Nucleus accumbens (tissue), 56 donors: ENCODE results near the gene DEFB113.
"Not testable (repeated sequence)": the region's sequence is repeated elsewhere in the genome, so short reads cannot be mapped to it uniquely, and the experiment has no call there.

Experiments used
- DNase-seq, 56 donors: peaks; one replicate each; lab custom pipeline; 2025; lab: John Stamatoyannopoulos, UW

Gene DEFB113, protein sequence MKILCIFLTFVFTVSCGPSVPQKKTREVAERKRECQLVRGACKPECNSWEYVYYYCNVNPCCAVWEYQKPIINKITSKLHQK

GRCh38 chr6:49969605-49970004 is at the start of gene DEFB113:
DEFB113 (minus strand) TSS chr6:49969625; CDS start chr6:49969625, 0 bp downstream.
- DNase-seq, result no peak

DNA sequence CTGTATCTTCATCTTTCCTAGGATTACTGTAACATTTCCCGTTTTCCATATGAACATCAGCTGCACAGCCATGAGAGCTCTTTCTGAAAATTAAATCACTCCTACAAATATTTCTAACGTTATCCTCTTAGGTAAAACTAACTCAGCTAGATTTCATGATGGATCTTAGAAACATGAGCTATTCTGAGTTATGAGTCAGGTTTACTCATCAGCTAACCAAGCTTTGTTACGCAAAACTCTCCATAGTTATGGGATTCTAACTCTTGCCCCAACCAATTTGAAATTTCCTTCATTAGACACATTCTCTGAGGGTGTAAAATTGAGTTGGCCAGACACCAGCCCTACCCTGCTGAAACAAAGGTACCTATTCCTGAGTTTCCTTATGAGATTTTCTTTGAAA is 38.4 kb upstream of the DEFB113 start:
- DNase-seq, result peak in 1 of 56 donors; percentile 7

- DNase-seq, result no peak
These were observed 33.7 kb upstream of the DEFB113 start for GRCh38 chr6:50003139-50003538.

DNA sequence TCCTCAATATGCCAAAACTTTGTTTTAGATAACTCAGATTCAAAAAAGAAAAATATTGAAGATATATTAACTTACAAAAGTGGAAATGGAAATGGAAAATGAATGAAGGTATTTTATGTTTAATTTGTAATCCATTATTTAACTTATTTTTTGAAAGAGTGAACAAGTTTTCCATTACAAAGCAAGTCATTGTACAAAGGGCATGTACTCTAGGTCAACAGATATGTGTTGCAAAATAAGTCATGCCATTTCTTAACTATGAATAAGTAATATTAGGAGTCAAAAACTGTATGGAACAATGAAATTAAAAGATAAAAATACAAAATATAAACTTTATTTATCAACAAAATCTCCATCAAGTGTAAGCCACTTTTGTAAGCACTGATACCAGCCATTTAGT is 25.9 kb upstream of the DEFB113 start:
- DNase-seq, result no peak

- DNase-seq, result no peak
These were observed 19.5 kb upstream of the DEFB113 start for GRCh38 chr6:49988900-49989299.

DNA sequence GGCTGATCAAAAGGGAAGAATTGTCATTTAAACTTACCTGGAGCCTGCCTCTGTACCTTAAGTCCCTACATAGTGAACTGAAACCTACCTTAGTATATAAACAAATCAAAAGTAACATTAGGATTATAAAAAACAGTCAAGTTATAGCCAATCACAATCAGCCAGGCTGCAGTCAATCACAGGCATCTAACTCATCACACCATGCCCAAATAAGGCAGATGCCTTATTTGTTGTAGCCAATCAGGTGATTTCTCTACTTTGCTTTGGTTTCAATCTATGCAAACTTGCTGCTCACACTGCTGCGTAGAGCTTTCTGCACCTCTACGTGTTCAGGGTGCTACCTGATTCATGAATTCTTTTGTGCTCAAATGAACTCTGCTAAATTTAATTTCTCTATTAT is 18.3 kb upstream of the DEFB113 start:
- DNase-seq, result no peak

- no peak for DNase-seq
These were observed 17.1 kb upstream of the DEFB113 start for GRCh38 chr6:49986551-49986950.

DNA sequence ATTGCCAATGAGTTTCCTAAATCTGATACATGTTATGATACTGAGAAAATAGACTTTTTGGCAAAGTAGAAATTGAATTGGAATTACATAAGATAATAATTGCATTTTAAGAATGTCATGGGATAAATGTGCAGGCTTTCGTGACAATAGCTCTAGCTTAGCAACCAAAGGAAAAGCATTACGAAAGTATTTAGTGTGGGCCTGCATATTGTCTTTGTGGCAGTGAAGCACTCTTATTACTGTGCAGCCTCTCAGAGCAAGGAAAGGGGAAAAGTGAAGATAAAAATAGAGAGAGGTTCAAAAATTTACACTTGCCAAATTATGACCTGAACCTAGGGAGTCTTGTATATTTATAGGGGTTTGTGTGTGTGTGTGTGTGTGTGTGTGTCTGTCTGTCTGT is 12.6 kb upstream of the DEFB113 start:
- DNase-seq, result peak in 2 of 56 donors; percentile 7 to 30

GRCh38 chr6:49980898-49981297 is 11.5 kb upstream of the DEFB113 start:
- peak in 4 of 56 donors; percentile 3 to 37 (median 14) for DNase-seq

GRCh38 chr6:49979584-49979983 is 10.2 kb upstream of the DEFB113 start:
- no peak for DNase-seq

DNA sequence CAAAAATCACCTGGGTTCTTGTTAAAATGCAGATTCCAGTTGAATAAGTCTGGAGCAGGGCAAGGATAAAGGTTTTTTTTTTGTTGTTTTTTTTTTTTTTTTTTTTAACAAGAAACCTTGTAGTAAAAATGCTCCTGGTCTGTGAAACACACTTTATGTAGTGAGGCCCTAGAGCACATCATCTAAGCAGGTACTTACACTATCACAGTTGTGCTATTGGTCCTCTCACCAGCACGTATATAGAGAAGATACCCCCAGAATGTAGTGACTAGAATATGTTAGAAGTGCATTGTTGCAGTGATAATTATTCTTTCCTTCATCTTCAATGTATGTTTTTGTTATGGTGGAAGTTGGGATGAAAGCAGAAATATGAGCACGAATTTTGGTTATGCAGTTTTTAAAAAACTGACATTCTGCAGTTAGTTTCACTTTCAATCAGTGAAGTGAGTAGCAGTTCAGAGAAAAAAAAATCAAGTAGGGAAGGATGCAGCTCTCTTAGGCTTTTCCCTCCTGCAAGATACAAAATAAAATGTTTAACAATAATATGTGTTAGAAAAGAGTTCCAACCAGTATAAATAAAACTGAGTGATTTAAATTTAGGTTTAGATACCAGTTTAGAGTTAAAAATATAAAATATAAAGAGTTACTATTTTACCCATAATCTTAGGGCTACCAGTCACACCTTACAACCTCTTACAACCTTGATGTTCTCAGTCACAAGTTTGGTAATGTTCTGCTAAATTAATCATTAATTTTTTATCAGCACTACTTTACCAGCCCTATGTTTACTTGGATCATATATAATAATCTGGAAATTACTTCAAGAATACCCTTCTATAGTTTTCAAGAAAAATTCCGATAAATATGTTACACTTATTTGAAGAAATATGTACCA is 9.2 kb upstream of the DEFB113 start:
- no peak for DNase-seq

- no peak for DNase-seq
These were observed 2.6 kb downstream of the DEFB113 start for GRCh38 chr6:49966823-49967222.

DNA sequence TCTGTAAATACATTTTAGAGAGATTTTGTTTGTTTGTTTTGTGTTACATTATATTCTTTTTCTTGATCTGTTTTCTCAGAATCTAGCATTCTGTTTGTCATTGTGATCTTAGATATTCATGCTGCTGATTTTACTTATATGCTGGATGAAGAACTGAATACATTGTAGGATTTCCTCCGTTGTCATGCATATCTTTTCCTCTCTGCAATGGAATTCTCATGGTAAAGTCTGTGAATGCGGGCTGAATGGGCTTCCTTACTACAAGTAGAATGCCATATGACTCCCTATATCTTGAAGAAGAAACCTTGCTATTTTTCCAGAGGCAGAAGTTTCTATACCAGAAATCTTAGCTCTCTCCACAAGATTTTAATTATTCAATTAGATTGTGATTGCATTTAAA is 3.1 kb downstream of the DEFB113 start:
- DNase-seq, result no peak

DNA sequence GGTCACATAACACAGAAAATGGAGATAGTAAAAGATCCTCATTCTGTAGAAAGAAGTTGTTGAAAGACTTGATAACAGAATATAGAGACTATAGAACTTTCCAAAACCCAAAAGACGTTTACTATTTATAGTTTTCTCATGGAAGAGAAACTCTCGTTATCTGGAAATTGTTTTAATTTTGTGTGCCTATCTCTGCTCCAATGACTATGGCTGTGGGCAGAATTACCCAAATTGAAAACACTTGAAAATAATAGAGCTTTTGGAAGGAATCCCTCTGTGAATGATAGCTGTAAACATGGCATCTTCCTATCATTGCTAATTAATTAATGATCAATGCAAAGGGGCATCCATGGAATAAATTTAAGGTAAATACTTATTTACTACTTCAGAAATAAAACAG is 5.4 kb downstream of the DEFB113 start, which contains the start of gene DEFB114:
TSS of gene DEFB114 (minus strand) at position 101 of the 400 bp plus-strand sequence. CDS start at position 42, 59 bp downstream.
- DNase-seq, result no peak

- DNase-seq, result no peak
These were observed 11.2 kb downstream of the DEFB113 start for GRCh38 chr6:49958180-49958579.

DNA sequence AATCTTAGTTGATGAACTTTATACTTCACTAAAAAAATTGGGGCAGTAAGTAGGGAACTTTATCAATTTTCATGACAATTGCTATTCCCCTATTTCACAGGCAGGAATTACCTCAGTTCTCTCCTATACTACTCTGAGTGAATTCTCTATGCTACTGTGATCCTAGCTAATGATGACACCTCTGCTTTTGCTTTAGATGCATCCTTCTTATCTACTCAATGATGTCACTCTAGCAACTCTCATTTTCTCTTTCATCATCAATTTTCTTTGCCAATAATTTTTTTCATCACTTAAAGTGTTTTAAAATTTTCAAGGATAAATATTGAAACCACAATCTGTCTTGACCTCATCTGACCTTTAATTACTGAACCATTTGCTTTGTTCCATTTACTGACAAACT is 13.6 kb downstream of the DEFB113 start:
- no peak for DNase-seq

DNA sequence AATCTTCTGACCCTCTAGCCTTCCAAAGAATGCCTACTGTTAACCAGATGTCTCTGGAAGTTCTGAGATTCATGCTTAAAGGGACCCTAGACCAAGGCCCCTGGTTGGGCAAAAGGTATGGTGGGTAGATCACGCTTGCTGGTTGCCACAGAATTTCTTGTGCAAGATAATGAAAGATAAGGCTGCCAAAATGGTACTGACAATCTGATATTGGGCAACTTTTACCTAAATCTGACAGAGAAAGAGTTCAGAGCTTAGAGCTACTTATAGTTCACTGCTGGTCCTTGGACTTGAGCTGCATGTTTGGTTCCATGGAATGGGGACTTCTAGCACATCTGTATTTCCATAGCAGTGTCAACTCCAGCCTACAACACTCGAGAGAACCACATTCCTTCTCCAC is 17.5 kb downstream of the DEFB113 start:
- no peak for DNase-seq

- DNase-seq, result no peak
These were observed 19.0 kb downstream of the DEFB113 start for GRCh38 chr6:49950415-49950751.

DNA sequence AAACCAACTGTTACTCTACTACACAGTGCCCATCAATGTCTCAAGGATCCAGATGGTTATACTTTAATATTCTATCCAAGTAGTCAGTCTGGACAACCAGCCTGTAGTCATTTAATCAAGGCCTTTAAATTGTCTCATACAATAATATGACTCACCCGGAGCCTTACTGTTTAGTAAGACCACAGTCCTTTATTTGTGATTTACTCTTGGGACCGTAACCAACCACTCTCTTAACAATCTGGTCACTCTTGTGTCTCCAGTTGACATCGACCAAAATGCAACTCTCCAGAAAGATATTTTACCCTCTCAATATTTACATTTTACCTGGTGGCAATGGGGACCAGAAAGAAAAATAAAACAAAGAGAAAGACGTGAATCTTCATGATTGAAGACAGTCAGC is 20.4 kb downstream of the DEFB113 start:
- no peak for DNase-seq

GRCh38 chr6:49946835-49947234 is 22.6 kb downstream of the DEFB113 start:
- no peak for DNase-seq

- DNase-seq, result not testable (repeated sequence)
These were observed 25.4 kb downstream of the DEFB113 start for GRCh38 chr6:49944068-49944467.

DNA sequence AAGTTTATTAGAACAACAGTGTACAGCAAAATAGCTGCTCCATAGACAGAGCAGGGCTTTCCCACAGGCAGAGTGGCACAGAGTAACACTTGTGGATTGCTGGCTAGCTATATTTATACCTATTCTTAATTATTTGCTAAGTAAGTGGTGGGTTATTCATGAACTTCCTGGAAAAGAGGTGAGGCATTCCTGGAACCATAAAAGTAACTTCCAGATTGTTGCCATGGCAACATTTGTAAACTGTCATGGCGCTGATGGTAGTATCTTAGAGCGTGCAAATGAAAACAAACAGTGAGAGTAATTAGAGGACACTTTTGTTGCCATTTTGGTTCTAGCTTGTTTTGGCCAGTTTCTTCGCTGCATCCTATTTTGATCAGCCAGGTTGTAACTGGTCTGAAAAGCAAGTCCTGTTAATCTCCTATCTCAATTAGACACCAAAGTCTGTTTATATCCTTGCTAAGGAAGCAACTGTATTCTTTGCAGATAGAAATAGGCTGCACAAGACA is 29.4 kb downstream of the DEFB113 start:
- DNase-seq, result no peak
